Brain microvascular endothelial cell (primary cell): ENCODE measurements around the gene CFAP97D2.
"Not testable (repeated sequence)": the region's sequence is repeated elsewhere in the genome, so short reads cannot be mapped to it uniquely, and the experiment has no call there.

Experiments used
- DNase-seq: peaks from one replicate; pipeline ENCODE4 v3.0.0-alpha.2; 2020
- H3K27ac ChIP-seq: fragments of 250-450 bp; sonication (Bioruptor Pico); 2 replicates; pipeline ENCODE4 v1.5.1; 2020; ENCODE audit warnings: mild to moderate bottlenecking, moderate library complexity
- H3K27me3 ChIP-seq: fragments of 250-450 bp; sonication (Bioruptor Pico); replicated peaks from 2 replicates; pipeline ENCODE4 v1.5.1; 2020; ENCODE audit warnings: mild to moderate bottlenecking
- H3K36me3 ChIP-seq: fragments of 250-450 bp; sonication (Bioruptor Pico); replicated peaks from 2 replicates; pipeline ENCODE4 v1.5.1; 2020; ENCODE audit warnings: mild to moderate bottlenecking
- H3K4me3 ChIP-seq: 2 replicates; pipeline ENCODE4 v1.5.1; 2011; ENCODE audit warnings: low read depth, mild to moderate bottlenecking, control low read depth, low read length, moderate library complexity
- in situ Hi-C: cut with HindIII; loops from 2 replicates; pipeline ENCODE4 v1.10.0; 2017; ENCODE audit warnings: low sequenced_read_pairs, low pct_ligation_motif_present
- TF ChIP-seq, protein P1 (sequence below): IDR thresholded peaks from 2 replicates; pipeline ENCODE4 v1.5.1; 2011; ENCODE audit warnings: low read depth, mild to moderate bottlenecking, moderate library complexity, low read length, control low read depth, inconsistent platforms; ENCODE audit errors: missing control alignments

CFAP97D2 gene

GRCh38 chr13:114263578-114263977 is 84.5 kb downstream of the CFAP97D2 start:
- in situ Hi-C loops, result no loop called here
- DNase-seq, result no peak
- Histone ChIP-seq H3K27ac (peak overlapping the region; percentile 84), H3K27me3 (no peaks in the 10 kb centered on the region), H3K36me3 (peaks cover 60% of the 10 kb centered on the region), H3K4me3 (no peak overlapping the region)
- TF ChIP-seq, protein P1, sequence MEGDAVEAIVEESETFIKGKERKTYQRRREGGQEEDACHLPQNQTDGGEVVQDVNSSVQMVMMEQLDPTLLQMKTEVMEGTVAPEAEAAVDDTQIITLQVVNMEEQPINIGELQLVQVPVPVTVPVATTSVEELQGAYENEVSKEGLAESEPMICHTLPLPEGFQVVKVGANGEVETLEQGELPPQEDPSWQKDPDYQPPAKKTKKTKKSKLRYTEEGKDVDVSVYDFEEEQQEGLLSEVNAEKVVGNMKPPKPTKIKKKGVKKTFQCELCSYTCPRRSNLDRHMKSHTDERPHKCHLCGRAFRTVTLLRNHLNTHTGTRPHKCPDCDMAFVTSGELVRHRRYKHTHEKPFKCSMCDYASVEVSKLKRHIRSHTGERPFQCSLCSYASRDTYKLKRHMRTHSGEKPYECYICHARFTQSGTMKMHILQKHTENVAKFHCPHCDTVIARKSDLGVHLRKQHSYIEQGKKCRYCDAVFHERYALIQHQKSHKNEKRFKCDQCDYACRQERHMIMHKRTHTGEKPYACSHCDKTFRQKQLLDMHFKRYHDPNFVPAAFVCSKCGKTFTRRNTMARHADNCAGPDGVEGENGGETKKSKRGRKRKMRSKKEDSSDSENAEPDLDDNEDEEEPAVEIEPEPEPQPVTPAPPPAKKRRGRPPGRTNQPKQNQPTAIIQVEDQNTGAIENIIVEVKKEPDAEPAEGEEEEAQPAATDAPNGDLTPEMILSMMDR, result no peak

DNA sequence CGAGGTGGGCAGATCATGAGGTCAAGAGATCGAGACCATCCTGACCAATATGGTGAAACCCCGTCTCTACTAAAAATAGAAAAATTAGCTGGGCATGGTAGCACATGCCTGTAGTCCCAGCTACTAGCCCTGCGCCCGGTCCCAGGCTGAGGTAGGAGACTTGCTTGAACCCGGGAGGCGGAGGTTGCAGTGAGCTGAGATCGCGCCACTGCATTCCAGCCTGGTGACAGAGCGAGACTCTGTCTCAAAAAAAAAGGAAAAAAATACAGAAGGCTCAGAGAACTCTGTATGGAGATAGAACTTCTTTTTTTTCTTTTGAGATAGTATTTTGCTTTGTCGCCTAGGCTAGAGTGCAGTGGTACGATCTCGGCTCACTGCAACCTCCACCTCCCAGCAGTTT is 85.3 kb downstream of the CFAP97D2 start:
- H3K4me3 ChIP-seq, in situ Hi-C loops, H3K27me3 ChIP-seq: not testable (repeated sequence)
- Histone ChIP-seq H3K27ac (peak overlapping the region; percentile 84), H3K36me3 (peaks cover 64% of the 10 kb centered on the region)
- DNase-seq, result peak; percentile 53

GRCh38 chr13:114264886-114265611 is 86.0 kb downstream of the CFAP97D2 start:
- H3K36me3 ChIP-seq, result peaks cover 64% of the 10 kb centered on the region
- no peaks in the 10 kb centered on the region for H3K27me3 ChIP-seq
- peak overlapping the region; percentile 84 for H3K27ac ChIP-seq
- TF ChIP-seq, protein P1, result no peak
- no peak overlapping the region for H3K4me3 ChIP-seq
- in situ Hi-C loops, result no loop called here
- peak; percentile 87 for DNase-seq

- in situ Hi-C loops, result no loop called here
- H3K36me3 ChIP-seq, result peaks cover 58% of the 10 kb centered on the region
- no peaks in the 10 kb centered on the region for H3K27me3 ChIP-seq
- no peak for DNase-seq
- H3K4me3 ChIP-seq, result no peak overlapping the region
- H3K27ac ChIP-seq, result peak overlapping the region; percentile 84
- TF ChIP-seq, protein P1, result no peak
Measured at GRCh38 chr13:114266241-114266640, 87.2 kb downstream of the CFAP97D2 start.

- TF ChIP-seq, protein P1, result no peak
- no peaks in the 10 kb centered on the region for H3K27me3 ChIP-seq
- H3K4me3 ChIP-seq, result no peak overlapping the region
- DNase-seq, result no peak
- H3K27ac ChIP-seq, result no peak overlapping the region
- in situ Hi-C loops, result no loop called here
- peaks cover 64% of the 10 kb centered on the region for H3K36me3 ChIP-seq
Measured at GRCh38 chr13:114268344-114269280, 89.6 kb downstream of the CFAP97D2 start.

- H3K36me3 ChIP-seq, result peaks cover 64% of the 10 kb centered on the region
- no peak overlapping the region for H3K27ac ChIP-seq
- TF ChIP-seq, protein P1, result no peak
- no peaks in the 10 kb centered on the region for H3K27me3 ChIP-seq
- in situ Hi-C loops, result no loop called here
- DNase-seq, result no peak
- H3K4me3 ChIP-seq, result no peak overlapping the region
Measured at GRCh38 chr13:114269281-114269770, 90.3 kb downstream of the CFAP97D2 start.
